GM21576 (cell line): ENCODE data around the gene FYCO1.
A peak's percentile ranks its signal among the peaks of the same experiment; 100 is the strongest.

Experiments
- ATAC-seq: cut with Tn5 transposase; IDR thresholded peaks from one replicate; pipeline ENCODE4 v1.9.1; 2021; ENCODE audit warnings: mild to moderate bottlenecking, moderate library complexity; ENCODE audit not compliant: unreplicated experiment

FYCO1 gene

DNA sequence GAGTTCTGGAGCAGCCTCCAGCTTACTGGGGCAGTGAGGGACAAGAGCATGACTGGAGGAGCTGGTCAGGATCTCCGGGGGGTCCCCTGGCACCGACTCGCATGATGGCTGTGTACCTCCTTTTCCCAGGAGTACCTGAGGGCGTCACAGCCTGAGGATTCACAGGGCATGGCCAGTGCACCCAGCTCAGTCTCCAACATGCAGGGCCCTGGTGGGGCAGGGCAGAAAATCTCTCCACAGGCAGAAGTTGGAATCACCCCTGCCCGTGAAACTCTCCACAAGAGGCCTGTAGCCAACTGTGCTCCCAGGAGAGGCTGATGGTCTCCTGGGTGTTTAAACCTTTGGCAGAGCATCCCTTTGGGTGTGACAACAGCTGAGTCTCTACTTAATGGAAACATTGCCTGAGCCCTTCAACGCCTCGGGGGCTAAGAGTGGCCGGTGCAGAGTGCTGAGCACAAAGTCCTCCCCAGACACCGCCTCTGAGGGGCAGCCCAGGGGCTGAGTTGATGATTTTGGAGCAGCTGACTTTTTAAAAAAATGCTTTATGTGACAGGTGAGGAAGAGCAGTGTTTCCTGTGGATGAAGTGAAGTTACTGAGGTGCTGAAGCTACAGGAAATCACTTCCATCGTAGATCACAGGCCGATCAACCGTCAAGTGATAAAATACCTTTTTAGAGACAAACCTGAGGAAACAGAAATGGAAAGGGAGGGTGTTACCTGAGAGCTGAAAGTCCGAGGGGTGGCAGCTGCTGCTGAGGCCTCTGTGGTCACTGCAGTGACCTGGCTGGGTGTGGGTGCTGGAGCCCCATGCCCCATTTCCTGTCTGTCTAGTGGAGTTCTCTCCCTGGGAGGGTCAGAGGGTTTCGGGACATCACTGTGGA lies 74.2 kb downstream of the FYCO1 start:
- no peak for ATAC-seq

DNA sequence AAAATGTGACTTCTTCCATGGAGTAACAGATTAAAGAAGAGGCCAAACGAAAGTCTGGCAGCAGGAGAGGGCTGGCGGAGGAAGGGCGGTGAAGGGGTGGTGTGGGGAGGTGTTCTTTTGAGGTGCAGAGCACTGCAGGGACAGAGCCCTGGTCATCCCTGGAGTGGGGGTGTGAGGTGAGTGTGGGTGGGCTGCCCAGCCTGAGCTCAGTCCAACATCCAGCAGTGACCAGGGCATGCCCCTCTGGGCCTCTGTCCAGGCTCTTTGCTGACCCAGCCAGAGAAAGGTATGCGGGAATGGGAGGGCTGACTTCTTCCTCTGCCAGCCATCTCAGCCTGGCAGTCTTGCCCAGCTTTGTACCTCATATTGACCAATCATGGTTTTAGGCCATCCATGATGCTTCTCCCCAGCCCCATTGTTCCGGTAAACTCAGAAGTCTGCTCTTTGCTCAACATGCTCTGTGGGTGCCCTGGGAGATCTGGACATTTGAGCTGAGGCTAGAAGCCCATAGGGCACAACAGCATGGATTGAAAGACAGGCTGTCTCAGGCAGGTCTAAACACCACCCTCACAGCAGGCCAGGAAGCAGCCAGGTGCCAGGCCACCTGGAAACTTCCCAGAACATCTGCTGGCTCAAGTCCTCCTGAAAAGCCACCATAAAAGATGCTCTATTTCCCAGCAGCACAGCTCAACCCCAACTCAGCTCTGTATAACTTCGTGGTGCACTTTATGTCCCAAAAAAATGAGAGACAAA lies 78.3 kb downstream of the FYCO1 start:
- no peak for ATAC-seq

DNA sequence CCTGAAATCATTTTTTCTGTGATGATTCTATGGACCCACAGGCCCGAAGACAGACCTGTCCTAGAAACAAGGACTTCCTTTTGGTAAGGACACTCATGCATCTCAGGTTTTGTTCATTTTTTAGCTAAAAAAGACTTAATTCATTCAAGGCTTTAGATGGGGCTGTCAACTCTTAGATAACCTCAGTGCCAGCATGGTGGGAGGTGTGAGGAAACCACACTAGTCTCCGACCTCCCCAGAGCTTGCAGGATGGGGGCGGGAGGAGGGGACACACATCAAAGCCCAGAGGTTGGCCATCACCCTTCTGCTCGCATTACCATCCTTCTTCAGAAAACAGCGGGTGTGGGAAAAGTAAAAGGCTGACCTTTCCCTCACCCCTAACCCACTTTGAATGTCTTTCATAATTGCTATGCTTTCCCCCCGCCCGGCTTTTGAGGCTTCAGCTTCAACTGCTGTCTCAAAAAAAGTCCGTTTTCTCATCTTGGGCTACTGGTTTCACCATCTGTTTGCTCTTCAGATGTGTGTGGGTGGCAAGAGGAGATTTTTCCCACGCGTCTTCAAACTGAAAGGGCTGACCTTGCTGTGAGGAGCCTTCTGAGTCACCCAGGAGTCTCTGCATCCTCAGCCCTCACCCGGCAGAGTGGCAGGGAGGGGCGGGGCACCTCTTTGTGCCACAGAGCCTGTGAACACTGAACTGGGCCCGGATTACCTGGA lies 79.9 kb downstream of the FYCO1 start:
- peak; percentile 89 for ATAC-seq

DNA sequence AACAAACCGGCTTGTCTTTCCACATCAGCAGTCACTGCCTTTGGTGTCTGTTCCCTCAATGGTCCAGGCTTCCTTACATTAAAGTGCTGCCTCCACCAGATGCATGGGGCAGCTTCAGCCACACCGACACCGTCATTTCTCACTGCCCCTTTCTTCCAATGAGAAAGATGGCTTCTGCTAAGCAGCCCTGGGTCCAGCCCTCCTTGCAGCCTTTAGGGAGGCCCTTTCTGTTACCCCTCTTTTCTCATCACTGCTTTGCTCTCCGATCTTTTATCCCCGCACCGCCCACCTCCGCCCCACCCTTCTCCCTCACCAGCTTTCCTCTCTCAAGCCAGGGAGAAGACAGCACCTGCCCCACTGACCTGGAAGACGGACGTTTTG lies 80.6 kb downstream of the FYCO1 start:
- no peak for ATAC-seq

DNA sequence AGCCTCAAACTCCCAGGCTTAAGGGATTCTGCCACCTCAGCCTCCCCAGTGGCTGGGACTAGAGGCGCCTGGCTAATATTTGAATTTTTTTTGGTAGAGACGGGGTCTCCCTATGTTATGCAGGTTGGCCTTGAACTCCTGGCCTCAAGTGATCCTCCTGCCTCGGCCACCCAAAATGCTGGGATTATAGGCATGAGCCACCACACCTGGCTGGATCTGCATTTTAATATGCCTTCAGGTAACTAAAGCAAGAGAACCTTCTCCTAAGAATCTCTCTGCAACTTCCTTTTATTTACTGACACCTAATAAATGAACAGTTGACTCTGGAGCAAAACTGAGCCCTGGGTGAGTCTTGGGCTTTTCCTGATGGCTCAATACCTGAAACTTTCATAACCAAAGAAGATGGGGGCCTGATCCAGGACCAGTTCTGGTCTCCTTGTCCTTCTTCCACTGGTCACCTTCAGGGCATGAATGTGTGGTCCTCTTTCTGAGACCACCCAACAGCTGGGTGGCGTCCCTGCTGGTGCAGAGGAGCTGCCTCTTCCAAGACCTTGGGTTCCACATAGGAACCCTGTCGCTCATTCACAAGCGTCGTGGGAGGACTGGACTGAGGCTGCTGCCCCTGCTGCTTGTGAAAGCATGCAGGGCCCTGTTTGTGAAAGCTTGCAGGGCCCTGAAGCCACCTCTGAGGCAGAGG lies 81.1 kb downstream of the FYCO1 start:
- no peak for ATAC-seq

DNA sequence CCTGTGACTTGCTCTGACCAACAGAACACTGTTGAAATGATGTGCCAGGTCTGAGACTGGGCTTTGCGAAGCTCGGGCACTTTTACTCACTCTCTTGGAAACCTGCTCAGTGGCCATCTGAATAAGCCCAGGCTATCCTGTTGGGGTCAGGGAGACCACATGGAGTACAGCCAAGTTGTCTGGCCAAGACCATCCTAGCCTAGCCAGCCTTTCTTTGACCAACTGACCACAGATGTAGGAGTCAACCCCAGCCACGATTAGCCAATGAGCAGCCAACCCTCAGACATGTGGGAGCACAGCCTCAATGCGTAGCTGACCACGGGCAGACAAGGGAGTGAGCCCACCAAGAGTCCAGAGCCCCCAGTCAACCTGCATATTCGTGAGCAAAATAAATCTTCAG lies 83.2 kb downstream of the FYCO1 start:
- ATAC-seq, result no peak

DNA sequence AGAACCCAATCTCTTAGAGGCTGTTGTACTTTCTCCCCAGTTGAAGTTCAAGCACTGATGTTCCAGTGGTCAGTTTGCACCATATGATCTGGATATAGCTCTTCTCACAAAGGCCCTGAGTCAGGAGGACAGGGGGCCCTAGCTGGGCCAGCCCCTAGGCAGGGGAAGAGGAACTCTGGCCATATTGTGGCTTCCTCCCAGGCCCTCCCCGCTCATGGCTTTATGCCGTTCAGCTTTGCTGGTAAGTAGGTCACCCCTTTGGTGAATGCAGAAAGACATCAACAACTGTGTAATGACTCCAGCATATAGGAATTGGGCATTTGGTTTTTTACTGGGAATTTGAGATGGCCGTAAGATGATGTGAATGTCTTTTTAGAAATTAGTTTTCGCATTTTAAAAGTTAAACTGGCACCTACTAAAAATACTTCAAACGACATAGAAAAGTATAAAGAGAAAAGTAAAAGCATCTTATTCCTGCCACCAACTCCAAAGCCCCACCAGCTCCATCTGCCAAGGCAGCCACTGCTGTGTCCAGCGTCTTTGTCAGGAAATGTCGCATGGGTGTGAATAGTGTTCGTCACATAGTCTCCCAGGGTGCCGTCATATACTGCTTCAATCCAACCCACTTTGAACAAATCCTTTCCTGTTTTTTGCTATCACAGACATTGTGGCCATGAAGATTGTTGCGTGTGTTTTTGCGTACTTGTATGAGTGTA lies 84.0 kb downstream of the FYCO1 start:
- no peak for ATAC-seq

DNA sequence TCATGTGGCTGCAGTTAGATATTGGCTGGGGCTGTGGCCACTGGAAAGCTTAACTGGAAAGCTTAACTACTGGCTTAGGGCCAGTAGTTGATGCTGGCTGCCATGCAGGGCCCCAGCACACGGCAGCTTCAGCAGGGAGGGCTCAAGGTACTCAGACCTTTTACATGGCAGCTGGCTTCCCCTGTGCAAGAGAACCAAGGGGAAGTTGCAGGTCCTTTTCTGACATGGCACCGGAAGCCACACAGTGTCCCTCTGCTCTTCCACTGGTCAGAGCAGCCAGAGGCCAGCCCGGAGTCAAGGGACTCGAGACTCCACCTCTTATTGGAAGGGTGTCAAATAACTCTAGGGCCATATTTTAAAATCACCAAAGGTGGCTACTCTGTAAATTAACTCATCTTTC lies 84.7 kb downstream of the FYCO1 start:
- no peak for ATAC-seq

DNA sequence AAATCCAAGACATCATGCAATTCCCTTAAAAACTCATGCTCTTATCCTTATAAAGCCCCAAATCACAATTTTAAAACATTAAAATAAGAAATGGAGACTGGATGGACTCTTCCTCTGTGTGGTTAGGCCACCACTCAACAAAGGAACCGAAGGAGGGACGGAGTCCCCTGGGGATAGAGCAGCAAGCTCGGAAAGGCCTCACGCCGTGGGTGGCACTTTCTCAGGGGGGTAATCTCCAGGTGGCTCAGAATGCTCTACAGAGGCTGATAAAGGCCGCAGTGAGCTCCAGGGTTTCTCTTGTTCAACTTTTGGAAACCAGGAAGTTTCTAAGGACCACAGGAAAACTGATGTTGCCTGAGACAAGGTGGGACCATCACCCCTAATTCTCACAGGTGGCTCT lies 86.1 kb downstream of the FYCO1 start:
- ATAC-seq, result no peak

DNA sequence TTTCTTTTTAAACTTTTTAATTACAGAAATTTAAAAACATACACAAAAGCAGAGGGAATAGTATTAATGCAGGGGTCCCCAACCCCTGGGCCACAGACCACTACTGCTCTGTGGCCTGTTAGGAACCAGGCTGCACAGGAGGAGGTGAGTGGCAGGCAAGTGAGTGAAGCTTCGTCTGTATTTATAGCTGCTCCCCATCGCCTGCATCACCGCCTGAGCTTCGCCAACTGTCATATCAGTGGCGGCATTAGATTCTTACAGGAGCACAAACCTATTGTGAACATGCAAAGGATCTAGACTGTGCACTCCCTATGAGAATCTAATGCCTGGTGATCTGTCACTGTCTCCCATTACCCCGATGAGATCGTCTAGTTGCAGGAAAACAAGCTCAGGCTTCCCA lies 86.9 kb downstream of the FYCO1 start:
- no peak for ATAC-seq

DNA sequence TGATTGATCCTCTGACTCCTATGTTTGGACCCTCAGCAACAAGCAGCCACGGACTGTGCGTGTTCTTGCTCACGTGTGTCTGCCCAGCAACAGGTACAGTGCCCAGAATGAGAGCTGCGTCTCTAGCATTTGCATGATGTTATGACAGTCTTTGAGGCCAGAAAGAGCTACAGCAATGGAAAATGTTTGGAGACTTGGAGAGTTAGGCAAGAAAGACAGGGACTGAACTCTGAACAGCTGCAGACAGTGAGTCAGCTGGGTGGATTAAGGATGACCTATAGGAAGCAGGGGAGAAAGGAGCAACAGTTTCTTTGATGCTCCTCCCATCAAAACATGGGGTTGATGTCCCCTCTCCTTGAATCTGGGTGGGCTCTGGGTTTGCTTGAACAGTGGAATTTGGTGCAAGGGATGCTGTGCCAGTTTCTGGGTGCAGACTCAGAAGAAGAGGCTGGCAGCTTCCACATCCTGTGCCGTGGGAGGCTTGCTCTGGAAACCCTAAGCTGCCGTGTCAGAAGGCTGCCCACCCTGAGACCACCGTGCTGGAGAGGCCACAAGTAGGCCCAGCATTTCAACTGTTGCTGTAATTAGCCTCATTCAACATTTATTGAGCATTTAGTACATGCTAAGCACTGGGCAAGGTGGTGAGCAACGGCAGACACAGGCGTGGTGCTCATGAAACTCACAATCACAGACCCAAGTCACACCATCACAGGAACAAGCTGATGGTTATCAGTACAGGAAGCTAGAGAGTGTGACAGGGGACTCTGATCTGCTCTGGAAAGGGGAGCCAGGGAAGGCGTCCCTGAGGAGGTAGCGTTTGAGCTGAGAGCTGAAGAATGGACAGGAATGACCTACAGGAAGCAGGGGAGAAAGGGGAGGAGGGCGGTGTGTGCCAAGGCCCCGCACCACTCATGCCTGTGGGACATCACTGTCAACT lies 87.6 kb downstream of the FYCO1 start:
- no peak for ATAC-seq

DNA sequence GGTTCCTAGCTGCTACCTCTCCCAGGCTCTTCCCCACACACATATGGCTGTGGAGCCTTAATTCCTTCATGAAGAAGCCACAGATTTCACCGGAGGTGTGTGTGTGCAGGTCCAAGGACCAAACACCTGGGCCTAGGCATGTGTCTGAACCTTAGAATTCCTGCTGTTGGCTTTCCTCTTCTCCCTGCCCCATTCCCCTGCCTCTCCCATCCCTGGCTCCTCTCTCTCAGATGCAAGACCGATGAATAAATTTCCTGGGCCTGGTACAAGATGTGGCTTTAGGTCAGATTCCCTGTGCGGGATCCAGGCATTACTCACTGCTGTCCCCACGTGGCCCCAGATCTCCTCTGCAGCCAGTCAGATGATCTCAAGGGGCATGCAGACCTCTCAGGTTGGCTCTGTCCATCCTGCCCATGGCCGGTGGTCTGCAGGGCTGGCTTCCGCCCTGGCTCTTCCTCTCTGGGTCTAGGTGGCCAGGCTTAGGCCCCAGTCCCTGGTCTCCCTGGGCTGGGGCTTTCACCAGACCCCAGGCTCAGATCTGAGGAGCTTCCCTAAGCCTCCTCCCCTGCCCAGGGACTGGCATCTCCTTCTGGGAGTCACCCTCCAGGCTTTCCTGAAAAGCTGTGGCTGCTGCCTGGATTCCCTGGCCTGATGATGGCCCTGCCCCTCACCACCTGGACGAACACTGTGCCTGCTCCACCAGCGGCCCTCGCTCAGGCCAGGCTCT lies 88.8 kb downstream of the FYCO1 start:
- ATAC-seq, result no peak

DNA sequence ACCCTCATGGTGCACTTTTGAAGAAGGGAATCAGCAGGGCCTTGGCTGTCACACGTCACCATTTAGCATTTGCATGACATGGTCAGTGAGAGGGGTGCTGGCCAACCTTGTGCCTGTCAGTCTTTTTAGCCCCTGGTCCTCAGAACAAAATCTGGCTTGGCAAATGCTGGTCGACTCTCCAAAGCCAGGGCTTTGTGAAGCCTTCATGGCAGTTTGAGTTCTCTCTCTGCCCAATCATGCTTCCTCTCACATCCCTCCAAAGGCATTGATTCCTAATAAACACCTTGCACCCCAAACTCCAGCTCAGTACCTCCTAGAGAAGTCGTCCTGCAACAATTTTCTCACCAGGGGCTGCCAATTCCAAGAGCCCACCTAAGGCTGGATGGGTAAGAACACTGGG lies 89.9 kb downstream of the FYCO1 start:
- no peak for ATAC-seq

DNA sequence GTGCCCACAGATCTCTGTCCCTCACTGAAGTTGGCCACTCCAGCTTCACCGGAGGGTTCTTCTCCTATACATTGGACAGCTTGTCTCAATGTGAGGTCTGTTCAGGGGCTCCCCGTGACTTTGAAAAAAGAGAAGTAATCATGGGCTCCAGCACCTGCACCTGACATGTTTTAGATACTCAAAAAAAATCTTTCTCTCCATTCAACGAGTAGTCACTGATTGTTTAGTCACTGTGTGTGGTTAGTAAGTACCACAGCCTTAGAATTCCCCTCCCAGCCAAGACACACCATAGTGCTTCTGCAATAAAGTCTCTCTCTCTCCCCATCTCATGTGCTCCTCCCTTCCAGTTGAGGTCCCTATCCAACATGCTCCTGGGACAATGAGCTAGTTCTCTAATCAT lies 90.7 kb downstream of the FYCO1 start:
- ATAC-seq, result no peak

DNA sequence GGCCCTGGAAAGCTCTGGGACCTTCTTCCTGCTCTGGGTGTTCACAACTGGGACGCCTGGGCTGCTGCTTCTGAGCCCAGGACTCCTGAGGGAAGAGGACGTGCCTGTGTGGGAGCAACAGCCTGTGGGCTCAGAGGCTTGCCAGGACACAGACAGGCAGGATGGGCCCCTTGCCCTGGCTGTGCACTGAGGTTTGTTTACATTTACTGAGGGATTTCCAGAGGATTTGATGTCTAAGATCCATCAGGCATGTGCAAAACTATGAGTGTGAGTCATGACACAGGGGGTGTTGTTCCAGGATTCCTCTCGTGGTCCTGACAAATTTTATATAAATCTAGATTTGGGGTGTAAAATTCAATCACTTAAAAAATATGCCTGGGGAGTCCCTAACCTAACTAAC lies 98.7 kb downstream of the FYCO1 start:
- ATAC-seq, result no peak

DNA sequence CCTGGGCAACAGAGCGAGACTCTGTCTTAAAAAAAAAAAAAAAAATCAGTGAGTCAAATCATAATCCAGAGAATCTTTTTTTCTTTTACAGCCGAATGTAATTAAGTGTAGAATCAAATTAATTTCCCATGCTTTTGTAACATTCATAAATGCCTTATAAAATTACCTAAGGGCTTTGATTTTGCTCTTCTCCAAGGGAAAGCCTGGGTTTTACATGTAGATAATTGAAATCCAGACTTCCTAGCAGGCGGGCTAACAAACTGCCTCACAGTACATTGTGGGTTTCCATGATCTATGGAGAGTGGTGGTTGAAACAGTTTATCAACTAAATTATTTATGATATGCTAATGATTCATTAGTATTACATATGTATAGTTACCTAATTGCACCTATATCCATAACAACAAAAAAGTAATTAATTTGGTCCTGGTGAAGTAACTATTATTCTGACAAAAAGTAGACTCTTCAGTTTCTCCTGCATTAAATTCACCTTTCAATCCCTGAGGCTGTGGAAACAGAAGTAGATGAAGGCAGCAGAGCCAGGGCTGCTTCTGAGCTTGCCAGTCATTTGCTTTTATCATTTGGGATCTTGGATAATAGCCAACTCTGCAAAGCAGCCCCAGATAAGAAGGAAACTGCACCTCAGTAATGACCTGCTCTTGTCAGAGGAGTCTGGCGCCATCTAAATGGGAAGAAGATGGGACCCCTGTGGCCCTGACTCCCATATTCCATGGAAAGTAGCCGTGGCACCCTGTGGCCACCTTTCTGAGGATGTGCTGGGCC lies 99.7 kb downstream of the FYCO1 start:
- ATAC-seq, result no peak

DNA sequence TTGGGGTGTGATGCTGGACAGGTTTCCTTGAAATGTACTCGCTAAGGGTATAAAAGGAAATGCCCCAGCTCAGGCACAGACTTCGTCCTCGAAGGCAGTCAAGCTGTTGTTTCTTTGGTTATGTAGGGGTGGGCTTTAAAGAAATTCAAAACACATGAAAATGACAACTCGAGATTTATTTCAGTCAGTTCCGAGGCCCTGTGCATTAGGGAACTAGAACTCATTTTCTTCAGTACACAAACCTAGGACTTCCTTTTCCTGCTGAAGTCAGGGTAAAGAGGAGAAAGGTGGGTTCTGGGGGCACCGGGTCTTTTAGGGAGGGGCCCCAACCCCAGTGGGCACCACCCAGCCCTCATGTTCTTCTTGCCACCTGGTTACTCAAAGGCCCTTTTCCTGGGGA lies 101.6 kb downstream of the FYCO1 start:
- ATAC-seq, result no peak

DNA sequence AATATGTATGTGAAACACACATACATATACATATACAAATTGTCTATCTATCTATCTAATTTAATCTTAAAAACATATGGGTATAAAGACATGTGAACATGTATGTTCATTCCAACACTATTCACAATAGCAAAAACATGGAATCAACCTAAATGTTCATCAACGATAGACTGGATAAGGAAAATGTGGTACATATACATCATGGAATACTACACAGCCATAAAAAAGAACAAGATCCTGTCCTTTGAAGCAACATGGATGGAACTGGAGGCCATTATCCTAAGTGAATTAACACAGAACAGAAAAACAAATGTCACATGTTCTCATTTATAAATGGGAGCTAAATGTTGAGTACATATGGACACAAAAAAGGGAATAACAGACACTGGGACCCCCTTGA lies 103.5 kb downstream of the FYCO1 start:
- no peak for ATAC-seq
